ENCODE measurements around the gene BIK. TPM values are rescaled to one million over a fixed set of nuclear protein-coding genes. Genes with fewer than 3 reads are reported as not detected.

BIK gene
- total and polyA plus RNA-seq, 2 experiments from 2014 or later, result 9.6 to 9.8 TPM

DNA sequence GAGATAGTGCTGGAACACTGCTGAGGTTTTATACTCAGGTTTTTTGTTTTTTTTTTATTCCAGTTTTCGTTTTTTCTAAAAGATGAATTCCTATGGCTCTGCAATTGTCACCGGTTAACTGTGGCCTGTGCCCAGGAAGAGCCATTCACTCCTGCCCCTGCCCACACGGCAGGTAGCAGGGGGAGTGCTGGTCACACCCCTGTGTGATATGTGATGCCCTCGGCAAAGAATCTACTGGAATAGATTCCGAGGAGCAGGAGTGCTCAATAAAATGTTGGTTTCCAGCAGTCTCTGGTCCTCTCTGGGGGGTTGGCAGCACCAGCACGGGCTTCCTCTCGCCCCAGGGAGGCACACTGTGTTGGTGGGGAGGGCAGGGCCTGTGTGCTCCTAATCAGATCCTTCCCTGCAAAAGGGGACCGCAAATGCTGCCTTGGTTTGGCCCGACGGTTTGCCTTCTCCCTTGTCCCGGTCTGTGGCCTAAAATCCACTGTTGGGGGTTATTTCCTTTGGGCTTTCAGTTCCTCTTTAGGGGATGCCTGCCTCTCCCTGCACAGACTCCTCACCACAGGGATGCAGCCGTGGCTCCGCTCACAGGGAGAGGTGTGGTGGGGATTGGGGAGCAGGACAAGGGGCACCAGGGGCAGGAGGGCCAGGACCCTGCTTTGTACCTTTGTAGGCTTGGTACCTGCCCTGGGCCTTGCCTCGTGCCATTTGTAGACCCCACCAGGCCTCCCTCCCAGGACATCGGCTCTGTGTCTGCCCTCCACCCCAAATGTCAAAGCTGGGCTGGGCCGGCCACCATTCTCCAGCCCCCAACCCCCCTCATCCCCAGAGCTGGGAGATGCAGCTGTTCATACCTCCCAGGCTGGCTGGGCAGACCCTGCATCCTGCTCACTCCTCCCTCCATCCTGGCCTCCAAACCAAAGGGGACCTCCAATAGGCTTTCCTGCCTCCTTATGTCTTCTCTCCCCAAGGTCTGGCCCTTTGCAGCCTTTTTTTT is 19.2 kb downstream of the BIK start:
- H2AFZ ChIP-seq, result no peak overlapping the region
- peak overlapping the region; percentile 49; the same call in 1 of the 2 replicates for H3K4me2 ChIP-seq
- no peaks in the 10 kb centered on the region for H3K9me2 ChIP-seq (ENCODE audit: insufficient read depth)
- H3K27ac ChIP-seq (ENCODE audit: low read depth), result no peak overlapping the region
- Mint-ChIP-seq H3K36me3 (ENCODE audit: low read depth) (peaks cover 18% of the 10 kb centered on the region; the same call in 2 of the 3 replicates), H3K4me3 (no peak overlapping the region), H3K27me3 (ENCODE audit: insufficient read depth, low read depth, poor library complexity) (peaks cover 3% of the 10 kb centered on the region), H3K9me3 (no peaks in the 10 kb centered on the region), H3K27ac (no peak overlapping the region), H3K4me1 (peaks cover 8% of the 10 kb centered on the region; the same call in 2 of the 3 replicates)
- no peak for DNase-seq (ENCODE audit: low spot score)
- H3K4me1 ChIP-seq (ENCODE audit: insufficient read depth), result no peaks in the 10 kb centered on the region; the same call in 1 of the 2 replicates
- H4K20me1 ChIP-seq (replicated peaks; ENCODE audit: insufficient read depth), result 0 out of 2 replicates have a peak, but pooled peaks cover 10% of the 10 kb centered on the region
- no peak; the same call in 2 of the 3 replicates for ATAC-seq
- TF ChIP-seq CREB1 (CRISPR knock-in tag; IDR thresholded peaks at IDR 0.05; ENCODE audit: low read depth) (no peak), EZH2 (IDR thresholded peaks at IDR 0.05; ENCODE audit: low read depth, unreplicated experiment) (no peak), POLR2AphosphoS5 (IDR thresholded peaks at IDR 0.05; ENCODE audit: low read depth) (no peak), EZH2phosphoT487 (IDR thresholded peaks at IDR 0.05; ENCODE audit: unreplicated experiment) (no peak), STAT1 (IDR thresholded peaks at IDR 0.05; ENCODE audit: unreplicated experiment) (no peak), NANOG (IDR thresholded peaks at IDR 0.05; ENCODE audit: borderline replicate concordance) (no peak), ZNF114 (CRISPR knock-in tag; IDR thresholded peaks at IDR 0.05) (no peak)
- TF ChIP-seq, protein P1, sequence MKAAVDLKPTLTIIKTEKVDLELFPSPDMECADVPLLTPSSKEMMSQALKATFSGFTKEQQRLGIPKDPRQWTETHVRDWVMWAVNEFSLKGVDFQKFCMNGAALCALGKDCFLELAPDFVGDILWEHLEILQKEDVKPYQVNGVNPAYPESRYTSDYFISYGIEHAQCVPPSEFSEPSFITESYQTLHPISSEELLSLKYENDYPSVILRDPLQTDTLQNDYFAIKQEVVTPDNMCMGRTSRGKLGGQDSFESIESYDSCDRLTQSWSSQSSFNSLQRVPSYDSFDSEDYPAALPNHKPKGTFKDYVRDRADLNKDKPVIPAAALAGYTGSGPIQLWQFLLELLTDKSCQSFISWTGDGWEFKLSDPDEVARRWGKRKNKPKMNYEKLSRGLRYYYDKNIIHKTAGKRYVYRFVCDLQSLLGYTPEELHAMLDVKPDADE (IDR thresholded peaks at IDR 0.05), result no peak
- TF ChIP-seq, protein P2, sequence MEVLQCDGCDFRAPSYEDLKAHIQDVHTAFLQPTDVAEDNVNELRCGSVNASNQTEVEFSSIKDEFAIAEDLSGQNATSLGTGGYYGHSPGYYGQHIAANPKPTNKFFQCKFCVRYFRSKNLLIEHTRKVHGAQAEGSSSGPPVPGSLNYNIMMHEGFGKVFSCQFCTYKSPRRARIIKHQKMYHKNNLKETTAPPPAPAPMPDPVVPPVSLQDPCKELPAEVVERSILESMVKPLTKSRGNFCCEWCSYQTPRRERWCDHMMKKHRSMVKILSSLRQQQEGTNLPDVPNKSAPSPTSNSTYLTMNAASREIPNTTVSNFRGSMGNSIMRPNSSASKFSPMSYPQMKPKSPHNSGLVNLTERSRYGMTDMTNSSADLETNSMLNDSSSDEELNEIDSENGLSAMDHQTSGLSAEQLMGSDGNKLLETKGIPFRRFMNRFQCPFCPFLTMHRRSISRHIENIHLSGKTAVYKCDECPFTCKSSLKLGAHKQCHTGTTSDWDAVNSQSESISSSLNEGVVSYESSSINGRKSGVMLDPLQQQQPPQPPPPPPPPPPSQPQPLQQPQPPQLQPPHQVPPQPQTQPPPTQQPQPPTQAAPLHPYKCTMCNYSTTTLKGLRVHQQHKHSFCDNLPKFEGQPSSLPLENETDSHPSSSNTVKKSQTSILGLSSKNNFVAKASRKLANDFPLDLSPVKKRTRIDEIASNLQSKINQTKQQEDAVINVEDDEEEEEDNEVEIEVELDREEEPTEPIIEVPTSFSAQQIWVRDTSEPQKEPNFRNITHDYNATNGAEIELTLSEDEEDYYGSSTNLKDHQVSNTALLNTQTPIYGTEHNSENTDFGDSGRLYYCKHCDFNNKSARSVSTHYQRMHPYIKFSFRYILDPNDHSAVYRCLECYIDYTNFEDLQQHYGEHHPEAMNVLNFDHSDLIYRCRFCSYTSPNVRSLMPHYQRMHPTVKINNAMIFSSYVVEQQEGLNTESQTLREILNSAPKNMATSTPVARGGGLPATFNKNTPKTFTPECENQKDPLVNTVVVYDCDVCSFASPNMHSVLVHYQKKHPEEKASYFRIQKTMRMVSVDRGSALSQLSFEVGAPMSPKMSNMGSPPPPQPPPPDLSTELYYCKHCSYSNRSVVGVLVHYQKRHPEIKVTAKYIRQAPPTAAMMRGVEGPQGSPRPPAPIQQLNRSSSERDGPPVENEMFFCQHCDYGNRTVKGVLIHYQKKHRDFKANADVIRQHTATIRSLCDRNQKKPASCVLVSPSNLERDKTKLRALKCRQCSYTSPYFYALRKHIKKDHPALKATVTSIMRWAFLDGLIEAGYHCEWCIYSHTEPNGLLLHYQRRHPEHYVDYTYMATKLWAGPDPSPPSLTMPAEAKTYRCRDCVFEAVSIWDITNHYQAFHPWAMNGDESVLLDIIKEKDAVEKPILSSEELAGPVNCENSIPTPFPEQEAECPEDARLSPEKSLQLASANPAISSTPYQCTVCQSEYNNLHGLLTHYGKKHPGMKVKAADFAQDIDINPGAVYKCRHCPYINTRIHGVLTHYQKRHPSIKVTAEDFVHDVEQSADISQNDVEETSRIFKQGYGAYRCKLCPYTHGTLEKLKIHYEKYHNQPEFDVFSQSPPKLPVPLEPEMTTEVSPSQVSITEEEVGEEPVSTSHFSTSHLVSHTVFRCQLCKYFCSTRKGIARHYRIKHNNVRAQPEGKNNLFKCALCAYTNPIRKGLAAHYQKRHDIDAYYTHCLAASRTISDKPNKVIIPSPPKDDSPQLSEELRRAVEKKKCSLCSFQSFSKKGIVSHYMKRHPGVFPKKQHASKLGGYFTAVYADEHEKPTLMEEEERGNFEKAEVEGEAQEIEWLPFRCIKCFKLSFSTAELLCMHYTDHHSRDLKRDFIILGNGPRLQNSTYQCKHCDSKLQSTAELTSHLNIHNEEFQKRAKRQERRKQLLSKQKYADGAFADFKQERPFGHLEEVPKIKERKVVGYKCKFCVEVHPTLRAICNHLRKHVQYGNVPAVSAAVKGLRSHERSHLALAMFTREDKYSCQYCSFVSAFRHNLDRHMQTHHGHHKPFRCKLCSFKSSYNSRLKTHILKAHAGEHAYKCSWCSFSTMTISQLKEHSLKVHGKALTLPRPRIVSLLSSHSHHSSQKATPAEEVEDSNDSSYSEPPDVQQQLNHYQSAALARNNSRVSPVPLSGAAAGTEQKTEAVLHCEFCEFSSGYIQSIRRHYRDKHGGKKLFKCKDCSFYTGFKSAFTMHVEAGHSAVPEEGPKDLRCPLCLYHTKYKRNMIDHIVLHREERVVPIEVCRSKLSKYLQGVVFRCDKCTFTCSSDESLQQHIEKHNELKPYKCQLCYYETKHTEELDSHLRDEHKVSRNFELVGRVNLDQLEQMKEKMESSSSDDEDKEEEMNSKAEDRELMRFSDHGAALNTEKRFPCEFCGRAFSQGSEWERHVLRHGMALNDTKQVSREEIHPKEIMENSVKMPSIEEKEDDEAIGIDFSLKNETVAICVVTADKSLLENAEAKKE (CRISPR knock-in tag; IDR thresholded peaks at IDR 0.05), result no peak
- H3K27me3 ChIP-seq (ENCODE audit: insufficient read depth), result no peaks in the 10 kb centered on the region
- no peak overlapping the region for H3K4me3 ChIP-seq
- no peaks in the 10 kb centered on the region for H3K79me2 ChIP-seq (replicated peaks; ENCODE audit: insufficient read depth)
- no peaks in the 10 kb centered on the region; the same call in 1 of the 2 replicates for H3K36me3 ChIP-seq (ENCODE audit: insufficient read depth)
- no peaks in the 10 kb centered on the region; the same call in 1 of the 2 replicates for H3F3A ChIP-seq (replicated peaks; ENCODE audit: low read depth)
